Measurements from ENCODE around the gene RNF207. TPM values are rescaled to one million over a fixed set of nuclear protein-coding genes. Genes with fewer than 3 reads are reported as not detected.

RNF207 gene
- total RNA-seq, 2 donors from 2014 or later: 28.9 to 53.0 TPM

DNA sequence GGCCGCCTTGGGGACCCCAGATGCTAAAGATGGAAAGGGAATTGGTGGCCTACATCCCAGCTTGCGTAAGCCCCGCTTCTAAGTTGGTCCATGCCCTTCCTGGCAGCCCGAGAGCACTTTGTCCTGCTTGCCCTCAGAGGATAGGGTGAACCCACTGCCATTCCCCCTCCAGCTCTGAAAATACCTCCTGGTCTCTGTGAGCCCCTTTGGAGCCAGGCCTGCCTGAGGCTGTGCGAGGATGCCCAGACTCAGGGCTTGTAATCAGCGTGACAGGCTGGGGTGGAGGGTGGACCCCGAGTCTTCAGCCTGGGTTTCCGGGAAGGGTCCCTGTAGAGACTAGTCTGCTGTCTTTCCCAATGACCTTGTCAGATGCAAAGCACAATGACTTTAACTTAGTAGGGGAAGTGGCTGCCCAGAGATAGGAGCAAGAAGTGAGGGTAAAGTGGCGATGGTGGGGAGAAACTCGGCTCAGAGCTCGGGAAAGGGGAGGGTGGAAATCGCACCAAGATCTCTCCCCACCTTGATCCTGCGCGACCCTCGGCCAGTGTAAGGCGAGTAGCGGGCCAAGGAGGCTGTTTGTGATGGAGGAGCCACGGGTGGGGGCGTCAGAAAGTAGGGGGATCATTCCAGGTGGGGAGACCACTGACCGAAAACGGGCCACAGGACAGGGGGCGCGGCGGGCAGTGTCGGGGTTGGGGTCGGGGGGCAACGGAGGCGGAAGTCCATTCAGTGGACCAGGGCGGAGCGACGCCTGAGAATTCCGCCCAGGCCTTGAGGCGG, 35.4 kb downstream of the RNF207 start:
- Histone ChIP-seq H3K36me3 (no peaks in the 10 kb centered on the region), H3K9me3 (no peaks in the 10 kb centered on the region), H3K27ac (no peak overlapping the region), H3K4me3 (no peak overlapping the region), H3K4me1 (peaks cover 0 to 27% of the 10 kb centered on the region in 2 donors), H3K27me3 (peaks cover 28 to 47% of the 10 kb centered on the region in 2 donors)
- no peak for DNase-seq (ENCODE audit: low spot score)
- no peak for TF ChIP-seq CTCF (IDR thresholded peaks at IDR 0.05)

DNA sequence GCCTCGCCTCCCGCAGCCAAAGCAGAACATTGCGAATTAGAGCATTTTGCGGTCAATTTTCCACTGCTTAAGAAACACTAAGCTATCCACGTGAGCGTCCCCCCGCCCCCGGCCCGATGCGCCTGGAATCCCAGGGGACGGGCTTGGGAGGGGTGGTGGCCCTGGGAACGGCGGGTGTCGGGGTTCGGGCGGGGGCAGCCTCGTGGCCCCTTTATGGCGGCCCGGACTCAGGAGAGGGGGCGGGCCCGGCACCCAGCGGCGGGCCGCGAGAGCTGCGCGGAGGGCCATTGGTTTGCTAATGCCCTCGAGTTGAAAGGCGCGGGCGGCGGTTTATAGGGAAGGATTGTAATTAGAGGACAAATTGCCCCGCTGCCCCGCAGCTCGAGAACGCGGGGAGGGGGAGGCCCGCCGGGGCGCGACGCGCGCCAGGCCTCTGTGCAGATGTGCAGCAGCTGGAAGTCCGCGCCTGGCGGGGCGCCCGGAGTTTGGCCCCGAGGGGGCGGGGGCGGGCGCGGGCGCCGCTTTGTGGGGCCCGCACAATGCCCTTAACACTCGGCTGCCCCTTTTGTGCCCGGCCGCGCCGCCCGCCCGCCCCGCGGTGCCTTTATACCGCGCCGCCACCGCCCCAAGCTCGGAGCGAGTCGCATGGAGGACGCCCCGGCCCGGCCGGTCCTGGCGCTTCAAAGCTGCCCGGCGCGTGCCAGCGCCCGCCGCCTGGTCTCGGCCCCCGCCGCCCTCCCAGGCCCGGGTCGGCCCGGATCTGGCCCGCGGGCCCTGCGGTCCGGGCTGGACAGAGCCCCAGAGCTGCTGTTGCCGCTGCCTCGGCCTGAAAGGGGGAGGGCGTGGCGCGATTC, 36.2 kb downstream of the RNF207 start:
- H3K9me3 ChIP-seq: no peaks in the 10 kb centered on the region
- peaks cover 28 to 49% of the 10 kb centered on the region in 2 donors for H3K27me3 ChIP-seq
- no peak for DNase-seq (ENCODE audit: low spot score)
- no peaks in the 10 kb centered on the region for H3K36me3 ChIP-seq
- H3K4me3 ChIP-seq: peak overlapping the region in 1 of 2 donors; percentile 31
- no peak for TF ChIP-seq CTCF (IDR thresholded peaks at IDR 0.05)
- peaks cover 0 to 28% of the 10 kb centered on the region in 2 donors for H3K4me1 ChIP-seq
- no peak overlapping the region for H3K27ac ChIP-seq

- Histone ChIP-seq H3K9me3 (no peaks in the 10 kb centered on the region), H3K36me3 (no peaks in the 10 kb centered on the region), H3K27me3 (peaks cover 28 to 49% of the 10 kb centered on the region in 2 donors), H3K4me3 (no peak overlapping the region), H3K27ac (no peak overlapping the region), H3K4me1 (peaks cover 0 to 28% of the 10 kb centered on the region in 2 donors)
- DNase-seq (ENCODE audit: low spot score): no peak
- TF ChIP-seq CTCF (IDR thresholded peaks at IDR 0.05): no peak
Observed at GRCh38 chr1:6243053-6243834, 37.3 kb downstream of the RNF207 start.

DNA sequence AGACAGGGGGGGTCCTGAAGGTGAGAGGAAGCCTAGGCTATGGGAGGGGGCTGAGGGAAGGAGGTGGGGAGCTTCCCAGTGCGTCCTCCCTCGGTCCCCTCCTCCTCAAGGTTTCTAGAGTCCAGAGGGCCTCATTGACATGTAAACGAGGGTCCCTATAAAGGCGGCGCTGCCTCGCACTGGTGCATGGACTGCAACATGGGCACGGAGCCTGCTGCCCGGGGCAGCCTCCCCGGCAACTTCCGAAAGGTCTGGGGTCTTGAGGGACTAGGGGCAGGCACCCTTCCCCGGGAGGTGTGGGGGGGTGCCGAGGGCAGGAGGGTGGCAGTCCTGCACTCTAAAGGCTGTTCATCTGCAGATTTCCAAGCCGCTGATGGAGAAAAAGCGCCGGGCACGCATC, 38.1 kb downstream of the RNF207 start, which contains the start of gene HES3:
TSS of gene HES3 (plus strand) at position 187 of the 400 bp plus-strand sequence. CDS start at position 374, 187 bp downstream.
- TF ChIP-seq CTCF (IDR thresholded peaks at IDR 0.05): no peak
- DNase-seq (ENCODE audit: low spot score): no peak
- H3K27me3 ChIP-seq: peaks cover 28 to 49% of the 10 kb centered on the region in 2 donors

DNA sequence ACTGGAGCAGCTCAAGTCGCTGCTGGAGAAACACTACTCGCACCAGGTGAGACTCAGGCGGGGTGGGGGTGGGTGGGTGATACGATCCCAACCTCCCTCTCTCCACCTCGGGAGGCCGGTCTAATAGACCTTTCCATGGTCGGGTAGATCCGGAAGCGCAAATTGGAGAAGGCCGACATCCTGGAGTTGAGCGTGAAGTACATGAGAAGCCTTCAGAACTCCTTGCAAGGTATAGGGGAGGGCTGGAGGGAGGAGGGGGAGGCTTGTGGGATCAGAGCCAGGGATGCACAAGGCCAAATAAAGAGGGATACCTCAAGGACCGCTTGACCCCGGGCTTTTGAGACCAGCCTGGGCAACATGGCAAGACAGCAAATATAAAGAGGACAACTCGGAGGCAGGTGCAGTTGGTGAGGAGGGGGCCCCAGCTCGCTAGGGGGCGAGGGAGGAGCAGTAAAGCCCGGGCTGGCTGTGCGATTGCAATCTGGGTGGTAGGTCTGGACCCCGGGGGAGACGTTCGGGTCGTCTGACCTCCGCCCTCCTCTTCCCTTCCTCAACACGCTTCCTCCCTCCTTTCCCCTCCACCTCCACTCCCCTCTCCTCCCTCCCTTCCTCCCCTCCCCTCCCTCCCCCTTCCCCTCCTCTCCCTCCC, 38.6 kb downstream of the RNF207 start:
- TF ChIP-seq CTCF (IDR thresholded peaks at IDR 0.05): no peak
- no peak for DNase-seq (ENCODE audit: low spot score)
- Histone ChIP-seq H3K4me3 (no peak overlapping the region), H3K36me3 (no peaks in the 10 kb centered on the region), H3K27ac (no peak overlapping the region), H3K9me3 (no peaks in the 10 kb centered on the region), H3K4me1 (peaks cover 0 to 33% of the 10 kb centered on the region in 2 donors), H3K27me3 (peaks cover 28 to 49% of the 10 kb centered on the region in 2 donors)

More for the DNA sequence above, 38.1 kb downstream of the RNF207 start, which contains the start of gene HES3:
- Histone ChIP-seq H3K27ac (no peak within 1 kb of the TSS), H3K4me3 (no peak within 1 kb of the TSS), H3K9me3 (no peaks in the 10 kb centered on the region), H3K4me1 (peaks cover 0 to 31% of the 10 kb centered on the region in 2 donors), H3K36me3 (no peaks in the 10 kb centered on the region)
